ENCODE data around the gene PPARG. TPM values are rescaled to one million over a fixed set of nuclear protein-coding genes. Genes with fewer than 3 reads are reported as not detected.

Gene PPARG
- total and polyA plus RNA-seq, 2 donors (not counting 3 experiments of a cell fraction or from before 2014, with no cell fraction given): 0.15 to 1.3 TPM

DNA sequence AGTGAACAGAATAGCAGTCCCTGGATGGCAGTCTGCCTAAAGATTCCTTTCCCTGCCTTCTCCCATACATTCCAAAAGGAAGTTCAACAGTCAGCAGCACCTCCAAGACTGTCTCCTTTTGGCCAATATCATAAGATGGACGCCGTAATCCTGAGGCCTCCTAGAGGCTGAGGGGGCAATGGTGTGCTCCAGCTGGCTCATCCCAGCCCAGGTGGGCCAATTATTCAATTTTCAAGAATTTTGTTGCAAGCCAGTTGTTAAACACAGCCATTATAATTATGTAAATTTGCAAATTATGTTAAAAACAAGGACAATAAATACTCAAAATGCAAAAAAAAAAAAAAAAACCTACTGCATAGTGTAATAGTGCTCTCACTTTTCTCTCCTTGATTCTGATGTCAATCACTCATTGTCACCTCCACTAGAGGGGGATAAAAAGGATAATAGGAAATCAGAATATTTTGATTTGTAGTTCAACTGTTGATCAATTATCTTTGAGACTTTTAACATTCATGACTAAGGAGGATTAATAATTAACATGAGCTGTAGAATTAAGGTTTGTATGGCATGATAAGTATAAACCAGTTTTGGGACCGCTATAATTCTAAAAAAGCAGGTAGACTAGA lies 40.1 kb downstream of the PPARG start:
- POLR2A ChIA-PET: no interaction called here
- H3K27ac ChIP-seq (ENCODE audit: insufficient read depth, low read depth, low read length): no peak overlapping the region
- dilution Hi-C loops (cut with MboI; ENCODE audit: extremely low pct_ligation_motif_present, low sequenced_read_pairs): no loop called here
- no peak for DNase-seq (ENCODE audit: low read depth, low spot score)
- FAIRE-seq: no peak
- H3K9me1 ChIP-seq (replicated peaks; ENCODE audit: control insufficient read depth, extremely low read depth, insufficient read depth, low read length): no peaks in the 10 kb centered on the region
- no peak overlapping the region for H3K4me2 ChIP-seq (ENCODE audit: insufficient read depth, low read length)
- no peak for TF ChIP-seq MYC (IDR thresholded peaks at IDR 0.05; ENCODE audit: low read depth, low read length)
- TF ChIP-seq, protein P1, sequence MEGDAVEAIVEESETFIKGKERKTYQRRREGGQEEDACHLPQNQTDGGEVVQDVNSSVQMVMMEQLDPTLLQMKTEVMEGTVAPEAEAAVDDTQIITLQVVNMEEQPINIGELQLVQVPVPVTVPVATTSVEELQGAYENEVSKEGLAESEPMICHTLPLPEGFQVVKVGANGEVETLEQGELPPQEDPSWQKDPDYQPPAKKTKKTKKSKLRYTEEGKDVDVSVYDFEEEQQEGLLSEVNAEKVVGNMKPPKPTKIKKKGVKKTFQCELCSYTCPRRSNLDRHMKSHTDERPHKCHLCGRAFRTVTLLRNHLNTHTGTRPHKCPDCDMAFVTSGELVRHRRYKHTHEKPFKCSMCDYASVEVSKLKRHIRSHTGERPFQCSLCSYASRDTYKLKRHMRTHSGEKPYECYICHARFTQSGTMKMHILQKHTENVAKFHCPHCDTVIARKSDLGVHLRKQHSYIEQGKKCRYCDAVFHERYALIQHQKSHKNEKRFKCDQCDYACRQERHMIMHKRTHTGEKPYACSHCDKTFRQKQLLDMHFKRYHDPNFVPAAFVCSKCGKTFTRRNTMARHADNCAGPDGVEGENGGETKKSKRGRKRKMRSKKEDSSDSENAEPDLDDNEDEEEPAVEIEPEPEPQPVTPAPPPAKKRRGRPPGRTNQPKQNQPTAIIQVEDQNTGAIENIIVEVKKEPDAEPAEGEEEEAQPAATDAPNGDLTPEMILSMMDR (IDR thresholded peaks at IDR 0.05; ENCODE audit: extremely low read depth in 1 of 2, insufficient read depth in 1 of 2, low read depth in 1 of 2, low read length in 2 of 2): no peak
- TF ChIP-seq POLR2A (IDR thresholded peaks at IDR 0.05; ENCODE audit: low read depth, low read length): no peak
- no peak for TF ChIP-seq GATA2 (IDR thresholded peaks at IDR 0.05; ENCODE audit: insufficient read depth, insufficient read length, low read depth, low read length)
- H3K9ac ChIP-seq (replicated peaks; ENCODE audit: extremely low read depth, insufficient read depth, low read length): no peak overlapping the region
- no peak overlapping the region for H2AFZ ChIP-seq (ENCODE audit: low read depth, low read length)
- intact Hi-C loops (cut with micrococcal nuclease): no loop called here
- H3K27me3 ChIP-seq (ENCODE audit: control insufficient read depth in 2 of 2, insufficient read depth in 2 of 2, low read length in 2 of 2): peaks cover 5 to 18% of the 10 kb centered on the region in 2 experiments
- no peaks in the 10 kb centered on the region for H3K4me1 ChIP-seq (ENCODE audit: control insufficient read depth, extremely low read depth, insufficient read depth, low read length)
- no peaks in the 10 kb centered on the region for H3K9me3 ChIP-seq (replicated peaks; ENCODE audit: control insufficient read depth, insufficient read depth, low read length)
- CTCF ChIA-PET: interaction anchor here (1.1 kb wide), 1 partner anchor 72 kb away, joined by 3 read pairs; no protein-coding TSS in a partner anchor
- no peaks in the 10 kb centered on the region for H4K20me1 ChIP-seq (replicated peaks; ENCODE audit: control insufficient read depth, extremely low read depth, insufficient read depth, low read length)
- no peaks in the 10 kb centered on the region for H3K79me2 ChIP-seq (ENCODE audit: control insufficient read depth, insufficient read depth, low read length)
- H3K4me3 ChIP-seq (replicated peaks in 1 of 3; ENCODE audit: insufficient read depth in 1 of 3, low read depth in 1 of 3, low read length in 3 of 3): no peak overlapping the region
- BruUV-seq (replicated peaks): no TSS peak
- H3K36me3 ChIP-seq (ENCODE audit: control insufficient read depth in 2 of 2, extremely low read depth in 1 of 2, insufficient read depth in 2 of 2, low read length in 2 of 2): no peaks in the 10 kb centered on the region

DNA sequence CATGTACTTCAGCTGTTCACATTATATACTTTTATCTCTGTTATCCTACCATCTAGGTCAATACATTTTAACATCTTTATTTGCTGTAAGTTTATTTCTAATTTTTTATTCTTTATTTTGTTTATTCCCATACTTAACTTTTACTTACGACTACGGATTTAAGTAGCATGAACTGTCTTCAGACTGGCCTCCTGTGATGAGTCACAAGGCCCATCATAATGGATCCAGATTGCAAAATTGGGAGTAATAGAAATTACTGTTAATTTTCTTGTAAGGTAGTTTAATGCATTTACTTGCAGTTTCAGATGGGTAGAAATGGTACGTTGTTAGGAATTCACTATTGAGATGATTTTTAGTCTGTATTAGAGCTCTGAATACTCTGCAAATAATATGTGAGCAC lies 45.9 kb downstream of the PPARG start:
- Histone ChIP-seq H3K9ac (replicated peaks; ENCODE audit: extremely low read depth, insufficient read depth, low read length) (no peak overlapping the region), H3K9me1 (replicated peaks; ENCODE audit: control insufficient read depth, extremely low read depth, insufficient read depth, low read length) (no peaks in the 10 kb centered on the region), H3K4me1 (ENCODE audit: control insufficient read depth, extremely low read depth, insufficient read depth, low read length) (no peaks in the 10 kb centered on the region), H3K27me3 (ENCODE audit: control insufficient read depth in 2 of 2, insufficient read depth in 2 of 2, low read length in 2 of 2) (peaks cover 2 to 6% of the 10 kb centered on the region in 2 experiments), H3K36me3 (ENCODE audit: control insufficient read depth in 2 of 2, extremely low read depth in 1 of 2, insufficient read depth in 2 of 2, low read length in 2 of 2) (no peaks in the 10 kb centered on the region), H3K4me3 (replicated peaks in 1 of 3; ENCODE audit: insufficient read depth in 1 of 3, low read depth in 1 of 3, low read length in 3 of 3) (no peak overlapping the region), H3K9me3 (replicated peaks; ENCODE audit: control insufficient read depth, insufficient read depth, low read length) (no peaks in the 10 kb centered on the region), H3K79me2 (ENCODE audit: control insufficient read depth, insufficient read depth, low read length) (no peaks in the 10 kb centered on the region), H2AFZ (ENCODE audit: low read depth, low read length) (no peak overlapping the region), H3K4me2 (ENCODE audit: insufficient read depth, low read length) (no peak overlapping the region), H3K27ac (ENCODE audit: insufficient read depth, low read depth, low read length) (no peak overlapping the region), H4K20me1 (replicated peaks; ENCODE audit: control insufficient read depth, extremely low read depth, insufficient read depth, low read length) (no peaks in the 10 kb centered on the region)
- intact Hi-C loops (cut with micrococcal nuclease) (no loop called here), dilution Hi-C loops (cut with MboI; ENCODE audit: extremely low pct_ligation_motif_present, low sequenced_read_pairs) (no loop called here)
- DNase-seq (ENCODE audit: low read depth, low spot score): no peak
- BruUV-seq (replicated peaks): no TSS peak
- CTCF ChIA-PET: interaction anchor here (0.7 to 1.6 kb wide), 2 partner anchors 20 to 97 kb away, joined by 3 to 5 read pairs; no protein-coding TSS in a partner anchor
- no peak for FAIRE-seq
- POLR2A ChIA-PET: no interaction called here
- TF ChIP-seq POLR2AphosphoS5 (IDR thresholded peaks at IDR 0.05; ENCODE audit: insufficient read depth, low read depth, low read length) (no peak), GATA2 (IDR thresholded peaks at IDR 0.05; ENCODE audit: insufficient read depth, insufficient read length, low read depth, low read length) (no peak), FOS (IDR thresholded peaks at IDR 0.05; ENCODE audit: borderline replicate concordance, insufficient read depth, low read length) (no peak)
- TF ChIP-seq, protein P1 (IDR thresholded peaks at IDR 0.05; ENCODE audit: extremely low read depth in 1 of 2, insufficient read depth in 1 of 2, low read depth in 1 of 2, low read length in 2 of 2): no peak

Data from endothelial cell of umbilical vein (primary cell).